ENCODE measurements around the gene NOS3. TPM values are rescaled to one million over a fixed set of nuclear protein-coding genes. Genes with fewer than 3 reads are reported as not detected.
"Not testable (repeated sequence)": the region's sequence is repeated elsewhere in the genome, so short reads cannot be mapped to it uniquely, and the experiment has no call there.

The NOS3 gene
- total and polyA plus RNA-seq, 2 donors (not counting 3 experiments of a cell fraction or from before 2014, with no cell fraction given), result 82.8 to 95.1 TPM

DNA sequence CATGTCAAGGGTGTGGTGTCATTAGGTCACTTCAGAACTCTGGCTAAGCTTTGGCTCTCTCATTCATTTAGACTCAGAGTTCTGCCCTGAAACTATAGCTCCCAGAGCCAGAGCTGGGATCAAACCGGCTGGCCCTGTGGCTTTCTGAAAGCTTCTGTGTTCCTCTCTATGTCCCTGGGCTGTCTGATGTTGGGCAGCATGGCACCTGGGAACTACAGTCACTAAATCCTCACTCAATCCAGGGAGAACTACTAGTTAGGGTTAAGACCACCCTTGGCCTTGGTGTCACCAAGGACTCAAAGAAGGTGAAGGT is 20.2 kb downstream of the NOS3 start:
- Histone ChIP-seq H2AFZ (ENCODE audit: low read depth, low read length) (no peak overlapping the region), H3K79me2 (ENCODE audit: control insufficient read depth, insufficient read depth, low read length) (no peaks in the 10 kb centered on the region), H3K9me3 (replicated peaks; ENCODE audit: control insufficient read depth, insufficient read depth, low read length) (no peaks in the 10 kb centered on the region), H3K4me3 (replicated peaks in 1 of 3; ENCODE audit: insufficient read depth in 1 of 3, low read depth in 1 of 3, low read length in 3 of 3) (no peak overlapping the region), H3K9ac (replicated peaks; ENCODE audit: extremely low read depth, insufficient read depth, low read length) (no peak overlapping the region), H3K9me1 (replicated peaks; ENCODE audit: control insufficient read depth, extremely low read depth, insufficient read depth, low read length) (no peaks in the 10 kb centered on the region), H3K27ac (ENCODE audit: insufficient read depth, low read depth, low read length) (no peak overlapping the region), H3K4me2 (ENCODE audit: insufficient read depth, low read length) (no peak overlapping the region), H4K20me1 (replicated peaks; ENCODE audit: control insufficient read depth, extremely low read depth, insufficient read depth, low read length) (no peaks in the 10 kb centered on the region), H3K4me1 (ENCODE audit: control insufficient read depth, extremely low read depth, insufficient read depth, low read length) (peaks cover 35% of the 10 kb centered on the region), H3K27me3 (ENCODE audit: control insufficient read depth in 2 of 2, insufficient read depth in 2 of 2, low read length in 2 of 2) (no peaks in the 10 kb centered on the region), H3K36me3 (ENCODE audit: control insufficient read depth in 2 of 2, extremely low read depth in 1 of 2, insufficient read depth in 2 of 2, low read length in 2 of 2) (peaks cover 0 to 24% of the 10 kb centered on the region in 2 experiments)
- FAIRE-seq (no peak), DNase-seq (ENCODE audit: low read depth, low spot score) (no peak)
- dilution Hi-C loops (cut with MboI; ENCODE audit: extremely low pct_ligation_motif_present, low sequenced_read_pairs), result no loop called here
- ChIA-PET CTCF (interaction anchor here (0.6 to 9.4 kb wide), 11 partner anchors 9 to 726 kb away, joined by 3 to 107 read pairs (median 6); partner anchors contain the start of genes ATG9B and NOS3), POLR2A (no interaction called here)
- TF ChIP-seq POLR2A (IDR thresholded peaks at IDR 0.05; ENCODE audit: low read depth, low read length) (no peak), GATA2 (IDR thresholded peaks at IDR 0.05; ENCODE audit: insufficient read depth, insufficient read length, low read depth, low read length) (no peak)
- TF ChIP-seq, protein P1, sequence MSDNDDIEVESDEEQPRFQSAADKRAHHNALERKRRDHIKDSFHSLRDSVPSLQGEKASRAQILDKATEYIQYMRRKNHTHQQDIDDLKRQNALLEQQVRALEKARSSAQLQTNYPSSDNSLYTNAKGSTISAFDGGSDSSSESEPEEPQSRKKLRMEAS (IDR thresholded peaks at IDR 0.05; ENCODE audit: insufficient read depth, insufficient read length), result no peak
- intact Hi-C loops (cut with micrococcal nuclease), result no loop called here
- BruUV-seq (replicated peaks), result no TSS peak

DNA sequence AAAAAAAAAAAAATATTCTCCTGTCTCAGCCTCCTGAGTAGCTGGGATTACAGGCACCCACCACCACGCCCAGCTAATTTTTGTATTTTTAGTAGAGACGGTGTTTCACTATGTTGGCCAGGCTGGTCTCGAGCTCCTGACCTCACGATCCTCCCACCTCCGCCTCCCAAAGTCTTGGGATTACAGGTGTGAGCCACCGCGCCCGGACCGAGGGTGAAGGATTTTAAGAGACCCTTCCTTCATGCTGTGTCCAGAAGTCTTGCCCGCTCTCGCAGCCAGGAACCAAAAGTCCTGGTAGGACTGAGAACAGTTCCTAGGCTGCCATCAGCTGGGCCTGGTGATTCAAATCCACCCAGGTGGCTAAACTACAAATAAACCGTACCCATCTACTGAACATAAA is 20.8 kb downstream of the NOS3 start:
- FAIRE-seq, result not testable (repeated sequence)

More for the DNA sequence above, 20.8 kb downstream of the NOS3 start:
- H3K27ac ChIP-seq (ENCODE audit: insufficient read depth, low read depth, low read length); H3K9me3 ChIP-seq (replicated peaks; ENCODE audit: control insufficient read depth, insufficient read depth, low read length); H3K9ac ChIP-seq (replicated peaks; ENCODE audit: extremely low read depth, insufficient read depth, low read length); H4K20me1 ChIP-seq (replicated peaks; ENCODE audit: control insufficient read depth, extremely low read depth, insufficient read depth, low read length); H3K79me2 ChIP-seq (ENCODE audit: control insufficient read depth, insufficient read depth, low read length); BruUV-seq (replicated peaks); H3K9me1 ChIP-seq (replicated peaks; ENCODE audit: control insufficient read depth, extremely low read depth, insufficient read depth, low read length); H2AFZ ChIP-seq (ENCODE audit: low read depth, low read length); DNase-seq (ENCODE audit: low read depth, low spot score); dilution Hi-C loops (cut with MboI; ENCODE audit: extremely low pct_ligation_motif_present, low sequenced_read_pairs); H3K4me3 ChIP-seq (replicated peaks in 1 of 3; ENCODE audit: insufficient read depth in 1 of 3, low read depth in 1 of 3, low read length in 3 of 3); H3K27me3 ChIP-seq (ENCODE audit: control insufficient read depth in 2 of 2, insufficient read depth in 2 of 2, low read length in 2 of 2); H3K4me2 ChIP-seq (ENCODE audit: insufficient read depth, low read length); POLR2A ChIA-PET: not testable (repeated sequence)
- peaks cover 0 to 23% of the 10 kb centered on the region in 2 experiments for H3K36me3 ChIP-seq (ENCODE audit: control insufficient read depth in 2 of 2, extremely low read depth in 1 of 2, insufficient read depth in 2 of 2, low read length in 2 of 2)
- CTCF ChIA-PET, result interaction anchor here (0.6 to 9.4 kb wide), 11 partner anchors 9 to 726 kb away, joined by 3 to 107 read pairs (median 6); partner anchors contain the start of genes ATG9B and NOS3
- peaks cover 31% of the 10 kb centered on the region for H3K4me1 ChIP-seq (ENCODE audit: control insufficient read depth, extremely low read depth, insufficient read depth, low read length)
- intact Hi-C loops (cut with micrococcal nuclease), result loop anchor here (1.0 kb wide), 1 partner anchor 100 kb away; no protein-coding TSS in a partner anchor
